ENCODE measurements around the gene GTPBP2. TPM values are rescaled to one million over a fixed set of nuclear protein-coding genes. Genes with fewer than 3 reads are reported as not detected.

Gene GTPBP2
- total and polyA plus RNA-seq, 10 of the 15 experiments (the other 5 are each of a cell fraction or from before 2014, with no cell fraction given), result 5.9 to 63.4 (median 39.8) TPM

GRCh38 chr6:43627008-43627825 is 1.8 kb downstream of the GTPBP2 start (continued):
- TF ChIP-seq HSF1 (IDR thresholded peaks at IDR 0.05; ENCODE audit: low read depth, low read length), result no peak
- TF ChIP-seq CREB1 (IDR thresholded peaks at IDR 0.05; ENCODE audit: low read depth), result peak; percentile 71; the same call in 1 of the 2 replicates

DNA sequence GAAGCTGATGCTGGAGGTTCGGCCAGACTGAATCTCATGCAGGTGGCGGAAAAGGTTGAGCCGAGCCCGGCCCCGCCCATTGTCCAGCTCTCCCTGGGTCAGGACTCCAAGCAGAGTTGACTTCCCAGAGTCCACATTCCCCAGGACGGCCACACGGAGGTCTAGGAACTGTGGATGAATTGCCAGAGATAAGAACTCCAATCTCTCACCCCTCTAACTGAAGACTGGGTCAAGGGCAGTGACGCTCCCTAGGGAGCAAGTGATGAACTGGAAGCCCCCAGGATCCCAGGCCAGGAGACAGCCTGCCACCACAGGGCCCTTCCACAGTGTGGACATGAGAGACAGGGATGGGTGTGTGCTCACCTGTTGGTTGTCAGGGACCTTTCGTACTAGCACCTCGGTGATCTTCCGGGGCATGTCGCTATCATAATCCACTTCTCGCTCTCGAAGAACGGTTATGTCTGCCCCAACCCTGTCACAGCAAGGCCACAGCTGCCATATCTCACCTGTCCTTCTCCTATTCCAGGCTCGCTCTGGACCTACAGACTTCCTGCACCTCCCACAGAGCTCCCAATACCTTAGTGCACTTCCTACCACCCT is 3.6 kb downstream of the GTPBP2 start:
- TF ChIP-seq E2F4 (IDR thresholded peaks at IDR 0.05; ENCODE audit: low read depth, low read length), result no peak
- no peak for TF ChIP-seq IKZF1 (conservative IDR thresholded peaks at IDR 0.05)
- TF ChIP-seq PKNOX1 (IDR thresholded peaks at IDR 0.05), result no peak
- TF ChIP-seq PAX8 (IDR thresholded peaks at IDR 0.05), result no peak
- no peak for TF ChIP-seq POLR2A (IDR thresholded peaks at IDR 0.05; ENCODE audit: low read depth, low read length)
- TF ChIP-seq TCF3 (IDR thresholded peaks at IDR 0.05; ENCODE audit: borderline replicate concordance, insufficient read depth, low read depth, low read length), result no peak
- no peak for TF ChIP-seq DPF2 (IDR thresholded peaks at IDR 0.05)
- TF ChIP-seq KLF5 (IDR thresholded peaks at IDR 0.05; ENCODE audit: partially characterized antibody), result no peak
- TF ChIP-seq NKRF (conservative IDR thresholded peaks at IDR 0.05), result no peak
- no peak for TF ChIP-seq ZNF274 (IDR thresholded peaks at IDR 0.05; ENCODE audit: insufficient read depth, insufficient read length)
- TF ChIP-seq ZNF622 (IDR thresholded peaks at IDR 0.05), result no peak
- no peak for TF ChIP-seq RELA (IDR thresholded peaks at IDR 0.05; ENCODE audit: borderline replicate concordance, partially characterized antibody)
- no peak for TF ChIP-seq PML (IDR thresholded peaks at IDR 0.05; ENCODE audit: low read length)
- DNase-seq (ENCODE audit: low read depth, low spot score) (no peak), ATAC-seq (no peak), FAIRE-seq (no peak)
- no TSS peak for BruUV-seq (replicated peaks)
- Histone ChIP-seq H3K79me2 (ENCODE audit: control insufficient read depth, insufficient read depth, low read length) (peaks cover 22% of the 10 kb centered on the region), H3K27ac (ENCODE audit: control insufficient read depth, insufficient read depth) (no peak overlapping the region), H3K4me3 (no peak overlapping the region), H3K36me3 (ENCODE audit: control insufficient read depth in 2 of 2, insufficient read depth in 2 of 2, low read length in 1 of 2) (peaks cover 20 to 47% of the 10 kb centered on the region in 2 experiments), H4K20me1 (ENCODE audit: control insufficient read depth, insufficient read depth) (no peaks in the 10 kb centered on the region), H3K9ac (ENCODE audit: control insufficient read depth, insufficient read depth, low read length) (no peak overlapping the region), H3K9me3 (replicated peaks; ENCODE audit: control insufficient read depth, insufficient read depth, low read length) (no peaks in the 10 kb centered on the region), H2AFZ (ENCODE audit: control insufficient read depth, low read depth, low read length) (no peak overlapping the region), H3K27me3 (replicated peaks in 1 of 2; ENCODE audit: control insufficient read depth in 2 of 2, insufficient read depth in 2 of 2, low read length in 1 of 2) (no peaks in the 10 kb centered on the region), H3K4me2 (ENCODE audit: control insufficient read depth, insufficient read depth) (no peak overlapping the region), H3K4me1 (ENCODE audit: control insufficient read depth, insufficient read depth, low read length) (peaks cover 14% of the 10 kb centered on the region)
- ChIA-PET RAD21 (ENCODE audit: unreplicated experiment) (no interaction called here), POLR2A (interaction anchor here (1.8 kb wide), 1 partner anchor 11 kb away, joined by 4 read pairs; no protein-coding TSS in a partner anchor), CTCF (interaction anchor here (1.0 kb wide), 1 partner anchor 143 kb away, joined by 3 read pairs; no protein-coding TSS in a partner anchor), SMC1A (ENCODE audit: uncharacterized antibody, unreplicated experiment) (no interaction called here)
- in situ Hi-C loops (cut with MboI) (no loop called here), intact Hi-C loops (cut with micrococcal nuclease; ENCODE audit: unreplicated experiment) (no loop called here)
- WGBS (ENCODE audit: insufficient coverage, insufficient replicate concordance, low lambda C conversion rate, missing lambda C conversion rate), result 94% methylated on average over 16 of the region's 16 CpGs

All from GM12878 (cell line).